GOT3 (cell line): ENCODE measurements around the gene CD300LD.
"Not testable (repeated sequence)": the region's sequence is repeated elsewhere in the genome, so short reads cannot be mapped to it uniquely, and the experiment has no call there.

Experiments used
- DNase-seq: peaks from one replicate; lab custom pipeline; 2025; ENCODE audit warnings: mixed read lengths; lab: John Stamatoyannopoulos, UW

CD300LD gene

GRCh38 chr17:74606050-74606449, 14.0 kb upstream of the CD300LD start:
- DNase-seq, result no peak

- DNase-seq, result peak; percentile 44
These were observed 13.3 kb upstream of the CD300LD start for GRCh38 chr17:74605361-74605760.

- DNase-seq, result no peak
These were observed 12.7 kb upstream of the CD300LD start for GRCh38 chr17:74604761-74605160.

- DNase-seq, result no peak
These were observed 12.1 kb upstream of the CD300LD start for GRCh38 chr17:74604200-74604599.

- DNase-seq, result no peak
These were observed 11.7 kb upstream of the CD300LD start for GRCh38 chr17:74603746-74604145.

- DNase-seq, result no peak
These were observed 11.1 kb upstream of the CD300LD start for GRCh38 chr17:74603037-74603635.

- no peak for DNase-seq
These were observed 10.0 kb upstream of the CD300LD start for GRCh38 chr17:74601944-74602572.

- no peak for DNase-seq
These were observed 7.4 kb upstream of the CD300LD start for GRCh38 chr17:74599448-74599939.

GRCh38 chr17:74599023-74599399, 6.9 kb upstream of the CD300LD start:
- DNase-seq, result no peak

GRCh38 chr17:74598346-74599022, 6.4 kb upstream of the CD300LD start:
- DNase-seq, result no peak

- no peak for DNase-seq
These were observed 5.1 kb upstream of the CD300LD start for GRCh38 chr17:74597069-74597790.

GRCh38 chr17:74595037-74595750, 3.1 kb upstream of the CD300LD start:
- DNase-seq, result no peak

GRCh38 chr17:74591503-74591902, 580 bp downstream of the CD300LD start:
- DNase-seq, result no peak

- DNase-seq, result no peak
These were observed 6.4 kb downstream of the CD300LD start for GRCh38 chr17:74585711-74586110.

- no peak for DNase-seq
These were observed 7.6 kb downstream of the CD300LD start for GRCh38 chr17:74584292-74585060.

- no peak for DNase-seq
These were observed 9.4 kb downstream of the CD300LD start for GRCh38 chr17:74582633-74583032.

- DNase-seq, result no peak
These were observed 12.2 kb downstream of the CD300LD start for GRCh38 chr17:74579900-74580299.

- DNase-seq, result no peak
These were observed 13.1 kb downstream of the CD300LD start for GRCh38 chr17:74578979-74579378.

- DNase-seq, result no peak
These were observed 17.5 kb downstream of the CD300LD start for GRCh38 chr17:74574489-74575142.

GRCh38 chr17:74573635-74574034, 18.4 kb downstream of the CD300LD start:
- DNase-seq, result not testable (repeated sequence)

GRCh38 chr17:74573169-74573568, 18.9 kb downstream of the CD300LD start:
- DNase-seq, result no peak
